Endothelial cell of umbilical vein (primary cell): ENCODE results near the gene TOPORS. TPM values are rescaled to one million over a fixed set of nuclear protein-coding genes. Genes with fewer than 3 reads are reported as not detected.
A peak's percentile ranks its signal among the peaks of the same experiment; 100 is the strongest.

Experiments used
- BruUV-seq: library from RNA; stranded (reverse); fragments of 400-500 nt; replicated peaks from 2 replicates; lab custom pipeline; 2021; lab: Mats Ljungman, UMichigan
- CTCF ChIA-PET: fragments of 300-600, 350-600 bp; sonication (Branson Sonifier 250); formaldehyde crosslinking; loops from one replicate; lab custom pipeline; 2021; ENCODE audit warnings: antibody characterized with exemption, inconsistent platforms; lab: Charles Lee
- POLR2A ChIA-PET: fragments of 300-600, 350-600 bp; sonication (Branson Sonifier 250); formaldehyde crosslinking; loops from one replicate; lab custom pipeline; 2021; ENCODE audit warnings: antibody characterized with exemption, inconsistent platforms; lab: Charles Lee
- DNase-seq: peaks from one replicate; pipeline ENCODE4 v3.0.0-alpha.2; 2011; ENCODE audit warnings: low read depth, low spot score
- FAIRE-seq: peaks from 2 replicates; lab custom pipeline; 2011; peaks lifted over from hg19 to GRCh38; lab: Jason Lieb, UNC
- H2AFZ ChIP-seq: 2 replicates; pipeline ENCODE4 v1.6.0; 2012; ENCODE audit warnings: low read depth, low read length, control low read depth, inconsistent platforms
- H3K27ac ChIP-seq: 2 replicates; pipeline ENCODE4 v1.5.1; 2011; ENCODE audit warnings: low read depth, mild to moderate bottlenecking, control low read depth, low read length, moderate library complexity; ENCODE audit not compliant: insufficient read depth
- H3K27me3 ChIP-seq, 2 experiments: 2 replicates each; pipeline versions ENCODE4 v1.6.0 to v1.6.1; 2011; ENCODE audit warnings: low read length in 2 of 2, mixed read lengths in 1 of 2; ENCODE audit not compliant: control insufficient read depth in 2 of 2, insufficient read depth in 2 of 2
- H3K36me3 ChIP-seq, 2 experiments: 2 replicates in 1 of 2; 3 replicates in 1 of 2; pipeline ENCODE4 v1.5.1; 2011; ENCODE audit warnings: low read length in 2 of 2, mild to moderate bottlenecking in 1 of 2, moderate library complexity in 1 of 2; ENCODE audit not compliant: control insufficient read depth in 2 of 2, insufficient read depth in 2 of 2; ENCODE audit errors: extremely low read depth in 1 of 2
- H3K4me1 ChIP-seq: 3 replicates; pipeline ENCODE4 v1.5.1; 2011; ENCODE audit warnings: mild to moderate bottlenecking, low read length; ENCODE audit not compliant: control insufficient read depth, insufficient read depth; ENCODE audit errors: extremely low read depth
- H3K4me2 ChIP-seq: 2 replicates; pipeline ENCODE4 v1.6.1; 2011; ENCODE audit warnings: low read length, control low read depth, mixed read lengths; ENCODE audit not compliant: insufficient read depth
- H3K4me3 ChIP-seq, 3 experiments: fragments of 200-600 bp in 1 of 3; sonication (generic), shearing (Covaris generic) in 1 of 3; replicated peaks in 1 of 3; 2 replicates each; pipeline ENCODE4 v1.5.1; 2011 to 2016; ENCODE audit warnings: control low read depth in 3 of 3, low read length in 3 of 3, mild to moderate bottlenecking in 2 of 3, inconsistent platforms in 1 of 3, low read depth in 1 of 3, moderate library complexity in 1 of 3; ENCODE audit not compliant: insufficient read depth in 1 of 3
- H3K79me2 ChIP-seq: 2 replicates; pipeline ENCODE4 v1.6.0; 2012; ENCODE audit warnings: low read length, inconsistent platforms; ENCODE audit not compliant: control insufficient read depth, insufficient read depth
- H3K9ac ChIP-seq: replicated peaks from 2 replicates; pipeline ENCODE3; 2011; ENCODE audit warnings: low read length, control low read depth; ENCODE audit not compliant: insufficient read depth; ENCODE audit errors: extremely low read depth
- H3K9me1 ChIP-seq: replicated peaks from 3 replicates; pipeline ENCODE4 v1.6.0; 2011; ENCODE audit warnings: mild to moderate bottlenecking, low read length; ENCODE audit not compliant: control insufficient read depth, insufficient read depth; ENCODE audit errors: extremely low read depth
- H3K9me3 ChIP-seq: replicated peaks from 2 replicates; pipeline ENCODE4 v1.5.1; 2012; ENCODE audit warnings: low read length, inconsistent platforms; ENCODE audit not compliant: control insufficient read depth, insufficient read depth
- H4K20me1 ChIP-seq: replicated peaks from 2 replicates; pipeline ENCODE3; 2011; ENCODE audit warnings: mild to moderate bottlenecking, low read length; ENCODE audit not compliant: control insufficient read depth, insufficient read depth; ENCODE audit errors: extremely low read depth
- EZH2 ChIP-seq: IDR thresholded peaks from 2 replicates; pipeline ENCODE4 v1.6.1; 2012; ENCODE audit warnings: borderline replicate concordance, low read depth, mild to moderate bottlenecking, moderate library complexity, low read length, inconsistent platforms; ENCODE audit not compliant: severe bottlenecking
- FOS ChIP-seq: IDR thresholded peaks from 2 replicates; pipeline ENCODE4 v1.6.1; 2011; ENCODE audit warnings: mild to moderate bottlenecking, low read length, moderate library complexity, borderline replicate concordance; ENCODE audit not compliant: insufficient read depth
- GATA2 ChIP-seq: IDR thresholded peaks from 2 replicates; pipeline ENCODE4 v1.7.0; 2011; ENCODE audit warnings: low read depth, mild to moderate bottlenecking, moderate library complexity, mixed read lengths, low read length; ENCODE audit not compliant: insufficient read length, insufficient read depth
- JUN ChIP-seq: IDR thresholded peaks from 2 replicates; pipeline ENCODE4 v1.6.1; 2011; ENCODE audit warnings: borderline replicate concordance, low read depth; ENCODE audit not compliant: insufficient read length, insufficient read depth
- MYC ChIP-seq: IDR thresholded peaks from one replicate; pipeline ENCODE4 v1.6.1; 2011; ENCODE audit warnings: mild to moderate bottlenecking, low read depth, low read length
- POLR2A ChIP-seq: IDR thresholded peaks from 2 replicates; pipeline ENCODE4 v1.6.1; 2012; ENCODE audit warnings: low read depth, mild to moderate bottlenecking, control low read depth, low read length
- POLR2AphosphoS5 ChIP-seq: IDR thresholded peaks from 2 replicates; pipeline ENCODE4 v1.6.1; 2012; ENCODE audit warnings: low read depth, mild to moderate bottlenecking, control low read depth, low read length, moderate library complexity; ENCODE audit not compliant: insufficient read depth
- dilution Hi-C: fragments of 300-500 bp; cut with MboI; formaldehyde crosslinking; loops from one replicate; pipeline ENCODE4 v1.15.0; 2019; ENCODE audit warnings: low sequenced_read_pairs; ENCODE audit not compliant: extremely low pct_ligation_motif_present
- intact Hi-C: fragments of 100-400 bp; cut with micrococcal nuclease; formaldehyde crosslinking; loops from one replicate; pipeline ENCODE4 v1.10.0; 2022
- polyA plus RNA-seq, 4 experiments: library from polyadenylated mRNA; depleted of rRNA in 3 of 4; stranded (reverse) in 3 of 4; unstranded in 1 of 4; fragments of >200 nt; gene quantifications; 2 replicates each; pipeline versions ENCODE4 v1.2.1 to v1.2.3, GENCODE V29; 2011 to 2012; ENCODE audit warnings: missing spikeins in 1 of 4
- total RNA-seq: library from RNA; stranded (reverse); gene quantifications from 2 replicates; pipeline ENCODE4 v1.2.3, GENCODE V29; 2021
- TF ChIP-seq, protein P1 (sequence below), 2 donors: IDR thresholded peaks; 1 replicate in 1 of 2; 2 replicates in 1 of 2; pipeline ENCODE4 v1.5.1; 2011; ENCODE audit warnings: low read length in 2 of 2, mild to moderate bottlenecking in 2 of 2, moderate library complexity in 2 of 2, control low read depth in 1 of 2, inconsistent platforms in 1 of 2, low read depth in 1 of 2; ENCODE audit not compliant: insufficient read depth in 1 of 2; ENCODE audit errors: extremely low read depth in 1 of 2
- TF ChIP-seq, protein P2 (sequence below): IDR thresholded peaks from 2 replicates; pipeline ENCODE4 v1.6.1; 2011; ENCODE audit not compliant: insufficient read depth, insufficient read length

TOPORS gene
- total and polyA plus RNA-seq, 2 donors (not counting 3 experiments of a cell fraction or from before 2014, with no cell fraction given): 6.1 to 16.2 TPM

DNA sequence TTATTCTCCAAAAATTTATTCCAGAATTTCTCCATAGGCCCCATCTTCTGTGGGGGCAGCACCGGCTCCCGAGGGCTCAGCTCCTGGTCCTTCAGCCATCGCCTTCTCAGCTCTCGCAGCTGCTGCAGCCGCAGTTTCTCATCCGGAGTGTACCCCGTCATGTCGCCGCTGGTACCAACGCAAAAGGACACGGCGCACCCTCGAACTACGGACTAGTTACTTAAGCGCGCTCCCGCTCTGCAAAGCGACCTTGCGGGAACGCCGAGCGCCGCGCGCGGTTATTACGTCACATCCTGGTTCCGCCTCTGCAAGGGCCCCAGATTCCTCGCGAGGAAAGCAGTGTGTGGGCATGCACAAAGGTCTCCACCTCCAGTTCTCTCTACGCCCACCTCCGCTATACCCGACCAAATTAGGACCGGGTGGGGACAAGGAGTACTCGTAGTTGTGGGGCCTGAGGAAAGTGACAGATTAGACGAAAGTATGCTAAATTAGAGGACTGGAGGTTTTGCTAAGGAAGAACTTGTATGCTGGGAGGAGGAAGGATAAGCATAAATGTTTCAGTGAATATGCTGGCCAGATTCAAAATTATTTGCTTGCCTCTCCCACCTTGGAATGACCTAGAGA is 20.6 kb upstream of the TOPORS start, which contains the start of gene NDUFB6:
TSS of gene NDUFB6 (minus strand) at position 260 of the 624 bp plus-strand sequence. CDS start at position 161, 99 bp downstream.
- Histone ChIP-seq H3K9me3 (no peaks in the 10 kb centered on the region), H3K4me2 (peak within 1 kb of the TSS; percentile 86), H3K4me3 (peak within 1 kb of the TSS; percentile 78 to 89 (median 88)), H3K36me3 (no peaks in the 10 kb centered on the region), H3K4me1 (peaks cover 18% of the 10 kb centered on the region), H3K9ac (peak within 1 kb of the TSS; percentile 76), H3K27me3 (peaks cover 0 to 4% of the 10 kb centered on the region in 2 experiments), H3K27ac (peak within 1 kb of the TSS; percentile 54), H3K9me1 (no peaks in the 10 kb centered on the region), H2AFZ (peak within 1 kb of the TSS; percentile 82), H3K79me2 (peaks cover 30% of the 10 kb centered on the region), H4K20me1 (no peaks in the 10 kb centered on the region)
- dilution Hi-C loops (loop anchor here (25.0 kb wide), 1 partner anchor 186 kb away; the partner anchor contains the start of gene ACO1), intact Hi-C loops (loop anchor here (1.0 kb wide), 5 partner anchors 21 to 194 kb away; partner anchors contain the start of genes ACO1, RIGI, SMIM27 and TOPORS)
- CTCF ChIA-PET: interaction anchor here (1.0 to 20.3 kb wide), 14 partner anchors 8 to 395 kb away, joined by 3 to 1384 read pairs (median 8); partner anchors contain the start of genes ACO1, RIGI, SMIM27 and TOPORS
- FAIRE-seq (peak; percentile 81), DNase-seq (peak; percentile 92)
- no TSS peak for BruUV-seq
- POLR2A ChIA-PET: interaction anchor here (0.6 kb wide), 1 partner anchor 412 kb away, joined by 6 read pairs; no protein-coding TSS in a partner anchor
- TF ChIP-seq GATA2 (no peak), FOS (no peak), EZH2 (no peak), POLR2A (peak; percentile 76), MYC (peak; percentile 18), JUN (no peak), POLR2AphosphoS5 (peak; percentile 54)
- TF ChIP-seq, protein P1, sequence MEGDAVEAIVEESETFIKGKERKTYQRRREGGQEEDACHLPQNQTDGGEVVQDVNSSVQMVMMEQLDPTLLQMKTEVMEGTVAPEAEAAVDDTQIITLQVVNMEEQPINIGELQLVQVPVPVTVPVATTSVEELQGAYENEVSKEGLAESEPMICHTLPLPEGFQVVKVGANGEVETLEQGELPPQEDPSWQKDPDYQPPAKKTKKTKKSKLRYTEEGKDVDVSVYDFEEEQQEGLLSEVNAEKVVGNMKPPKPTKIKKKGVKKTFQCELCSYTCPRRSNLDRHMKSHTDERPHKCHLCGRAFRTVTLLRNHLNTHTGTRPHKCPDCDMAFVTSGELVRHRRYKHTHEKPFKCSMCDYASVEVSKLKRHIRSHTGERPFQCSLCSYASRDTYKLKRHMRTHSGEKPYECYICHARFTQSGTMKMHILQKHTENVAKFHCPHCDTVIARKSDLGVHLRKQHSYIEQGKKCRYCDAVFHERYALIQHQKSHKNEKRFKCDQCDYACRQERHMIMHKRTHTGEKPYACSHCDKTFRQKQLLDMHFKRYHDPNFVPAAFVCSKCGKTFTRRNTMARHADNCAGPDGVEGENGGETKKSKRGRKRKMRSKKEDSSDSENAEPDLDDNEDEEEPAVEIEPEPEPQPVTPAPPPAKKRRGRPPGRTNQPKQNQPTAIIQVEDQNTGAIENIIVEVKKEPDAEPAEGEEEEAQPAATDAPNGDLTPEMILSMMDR (IDR thresholded peaks at IDR 0.05; ENCODE audit: extremely low read depth in 1 of 2, insufficient read depth in 1 of 2, low read depth in 1 of 2, low read length in 2 of 2): no peak
- TF ChIP-seq, protein P2, sequence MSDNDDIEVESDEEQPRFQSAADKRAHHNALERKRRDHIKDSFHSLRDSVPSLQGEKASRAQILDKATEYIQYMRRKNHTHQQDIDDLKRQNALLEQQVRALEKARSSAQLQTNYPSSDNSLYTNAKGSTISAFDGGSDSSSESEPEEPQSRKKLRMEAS: no peak
